NOMO-1 treated with DMSO at 0.1 percent for 48 hours (cell line): ENCODE data around the gene LITAFD.

Experiments used
- DNase-seq: peaks from one replicate; lab custom pipeline; 2025; ENCODE audit not compliant: unreplicated experiment; lab: John Stamatoyannopoulos, UW

The LITAFD gene

DNA sequence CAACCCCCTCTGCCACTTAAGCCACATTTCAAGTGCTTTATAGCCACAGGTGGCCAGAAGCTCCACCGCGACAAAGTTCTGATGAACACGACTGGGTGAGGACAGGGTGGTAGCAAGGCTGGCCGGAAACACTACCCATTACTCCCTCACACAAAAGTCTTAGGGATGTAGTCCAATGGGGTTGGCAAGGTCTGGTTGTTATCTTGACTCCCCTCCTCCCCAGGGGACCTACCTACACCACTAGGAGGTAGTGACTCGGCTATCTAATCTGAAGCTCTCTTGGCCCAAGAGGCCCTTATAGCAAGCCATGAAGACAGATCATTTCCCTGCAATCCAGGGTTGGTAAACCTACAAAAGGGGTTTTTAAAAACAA, 8.4 kb downstream of the LITAFD start:
- no peak for DNase-seq

DNA sequence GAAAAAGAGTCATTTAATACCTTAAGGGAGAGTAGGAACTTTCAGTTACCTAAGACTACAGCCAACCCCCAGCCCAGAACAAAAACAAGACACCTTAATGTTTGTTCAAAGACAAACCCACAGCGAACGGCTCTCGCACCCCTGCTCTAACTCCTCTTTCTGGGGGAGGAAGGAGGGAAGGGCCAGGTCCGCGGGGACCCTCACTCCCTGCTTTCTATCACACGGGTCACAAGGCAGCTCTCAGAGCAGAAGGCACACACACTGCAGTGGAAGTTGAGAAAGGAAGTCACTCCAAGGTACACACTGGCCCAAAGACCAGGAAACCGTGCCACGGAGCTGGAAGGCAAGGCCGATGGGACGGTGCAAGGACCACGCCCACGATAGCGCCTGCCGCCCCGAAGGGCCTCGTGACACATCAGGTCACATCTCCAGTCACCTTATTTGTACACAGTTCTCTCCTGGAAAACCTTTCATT, 10.0 kb downstream of the LITAFD start:
- DNase-seq: no peak

DNA sequence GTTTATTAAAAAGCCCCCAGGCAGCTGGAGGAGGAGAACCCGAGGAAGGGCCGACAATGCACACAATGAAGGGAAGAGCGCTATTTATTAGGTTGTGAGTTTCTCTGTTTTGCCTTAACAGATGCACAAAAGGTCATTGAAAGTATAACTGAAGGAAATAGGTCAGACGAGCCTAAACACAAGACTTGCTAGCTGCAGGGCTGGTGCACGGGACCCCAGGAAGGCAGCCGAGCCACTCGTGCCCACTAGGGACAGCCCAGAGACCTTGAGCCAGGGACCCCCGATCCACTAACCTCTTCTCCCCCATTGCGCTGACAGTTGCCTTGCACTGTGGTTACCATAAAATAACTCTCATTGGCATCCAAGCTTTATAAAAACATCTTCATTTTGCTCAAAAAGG, 11.3 kb downstream of the LITAFD start:
- no peak for DNase-seq

DNA sequence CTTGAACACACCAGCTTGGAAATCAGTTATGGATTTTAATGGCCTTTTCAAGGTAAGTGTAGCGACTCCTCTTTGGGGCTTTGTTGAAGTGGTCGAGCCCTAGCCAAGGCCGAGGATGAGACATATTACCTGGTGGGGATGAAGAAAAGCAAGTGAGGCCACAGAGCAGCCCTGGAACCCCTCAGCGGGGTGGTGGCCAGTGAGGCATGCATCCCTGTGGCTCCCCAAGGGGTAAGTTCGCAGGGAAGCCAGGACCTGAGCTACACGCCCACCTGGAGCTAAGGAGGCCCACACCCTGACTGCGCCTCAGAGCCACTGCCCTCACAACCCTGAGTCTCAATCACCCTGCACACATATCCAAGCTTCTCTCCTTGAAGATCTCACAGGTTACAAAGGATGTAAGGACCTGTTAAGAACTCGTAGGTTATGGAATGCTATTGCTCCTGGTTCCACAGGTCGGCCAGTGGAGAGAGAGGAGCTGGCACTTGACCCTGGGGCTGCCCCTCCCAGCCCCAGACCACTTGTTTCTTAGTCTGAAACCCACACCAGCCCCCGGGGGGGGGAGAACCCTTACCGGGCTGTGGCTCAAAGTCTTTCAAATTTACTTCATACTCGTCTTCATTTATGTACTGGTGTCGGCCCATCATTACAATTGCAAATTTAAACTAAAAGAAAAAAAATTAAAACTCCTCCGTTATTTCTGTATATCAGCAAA, 12.0 kb downstream of the LITAFD start:
- no peak for DNase-seq

DNA sequence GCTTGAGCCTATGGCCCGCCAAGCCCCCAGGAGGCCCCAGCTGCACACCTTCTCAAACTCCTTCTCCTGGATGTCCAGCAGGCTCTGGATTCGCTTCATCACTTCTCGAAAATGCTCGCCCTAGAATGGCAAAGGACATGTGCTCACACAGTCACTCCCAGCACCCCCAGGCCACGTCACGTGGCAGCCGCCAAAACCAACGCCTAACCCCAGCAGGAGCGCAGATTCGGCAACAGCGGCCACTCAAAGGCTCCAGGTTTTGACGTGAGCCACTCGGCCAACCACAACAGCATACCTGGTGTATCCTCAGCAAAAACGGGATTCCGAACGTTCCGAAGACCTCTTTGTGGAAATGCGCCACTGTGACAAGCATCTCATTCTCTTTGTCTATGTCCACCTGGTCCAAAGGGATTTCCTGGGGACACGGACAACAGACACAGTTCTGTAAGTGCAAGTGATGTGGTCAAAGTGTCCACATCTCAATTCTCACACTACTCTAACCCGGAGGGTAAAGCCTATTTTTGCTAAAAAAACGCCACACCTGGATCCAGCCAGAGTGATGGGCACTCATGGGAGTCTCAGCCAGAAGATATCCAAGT, 12.7 kb downstream of the LITAFD start:
- DNase-seq: no peak

DNA sequence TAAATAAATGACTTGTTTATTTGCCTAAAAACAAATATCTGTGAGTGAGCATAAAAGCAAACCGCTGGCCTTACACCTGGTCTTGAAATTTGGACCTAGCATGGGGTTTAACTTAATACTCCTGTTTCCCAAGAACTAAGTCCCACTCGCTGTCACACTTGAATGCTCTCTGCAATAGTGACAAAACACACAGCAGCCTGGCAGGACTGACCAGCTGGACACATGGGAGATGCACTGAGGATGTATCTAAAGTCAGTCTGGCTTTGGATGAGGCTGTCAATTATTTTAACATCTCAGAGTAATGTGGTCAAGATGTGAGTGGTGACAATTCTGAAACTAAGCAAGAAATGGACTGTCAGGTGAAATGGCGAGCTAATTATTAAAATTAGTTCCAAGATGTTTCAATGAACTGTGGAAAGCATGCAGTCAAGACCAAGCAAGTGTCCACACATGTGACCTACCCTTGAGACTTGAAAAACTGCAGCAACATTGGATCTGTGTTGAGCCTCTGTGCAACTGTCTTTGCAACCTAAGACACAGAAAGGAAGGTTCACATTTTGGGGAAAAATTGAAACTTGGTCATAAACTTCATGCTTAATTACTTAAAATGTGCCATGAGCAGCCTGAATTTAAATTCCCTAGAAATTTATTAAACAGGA, 16.6 kb downstream of the LITAFD start:
- DNase-seq: no peak

DNA sequence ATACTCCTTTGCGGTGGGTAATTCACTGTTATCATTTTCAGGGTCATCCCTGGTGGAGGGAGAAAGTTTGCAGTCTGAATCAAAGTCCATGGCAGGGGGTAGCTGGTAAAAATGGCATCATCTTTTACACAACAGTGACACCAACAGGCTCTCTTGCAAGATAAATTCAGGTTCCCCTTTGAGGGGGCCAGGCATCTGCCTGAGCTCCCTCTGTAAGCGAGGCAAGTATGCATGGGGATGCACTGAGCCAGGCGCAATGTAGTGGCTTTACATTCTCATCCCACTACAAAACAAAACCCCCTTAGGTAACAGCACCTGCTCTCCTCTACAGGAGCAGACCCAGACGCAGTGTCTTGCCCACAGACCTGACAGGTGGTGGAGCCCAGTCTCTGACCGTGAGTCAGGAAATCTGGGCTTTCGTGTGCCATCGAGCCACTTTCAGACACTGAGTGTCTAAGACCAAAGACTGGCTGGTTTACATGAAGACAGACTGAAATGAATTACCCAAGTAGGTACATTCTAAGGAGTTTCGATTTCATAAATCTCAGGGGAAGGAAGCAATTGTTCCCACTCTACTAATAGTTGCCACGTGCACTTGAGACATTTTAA, 17.7 kb downstream of the LITAFD start:
- no peak for DNase-seq

DNA sequence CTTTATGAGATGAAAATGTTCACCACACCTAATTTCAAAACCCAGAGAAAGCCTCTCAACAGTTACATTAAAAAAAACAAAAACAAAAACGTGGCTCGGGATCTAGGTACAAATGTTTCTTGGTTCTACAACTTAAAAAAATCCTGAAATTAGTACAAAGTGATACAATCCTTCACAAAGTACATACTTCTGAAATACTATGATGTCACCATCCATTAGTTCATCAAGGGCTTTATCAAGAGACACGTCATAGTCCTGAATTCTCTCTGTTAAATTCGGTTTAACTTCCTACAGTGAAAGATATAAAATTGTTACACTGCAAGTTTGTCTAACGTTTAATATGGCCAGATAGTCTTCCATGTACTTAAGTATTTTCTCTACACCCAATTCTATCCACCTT, 18.2 kb downstream of the LITAFD start:
- DNase-seq: no peak

DNA sequence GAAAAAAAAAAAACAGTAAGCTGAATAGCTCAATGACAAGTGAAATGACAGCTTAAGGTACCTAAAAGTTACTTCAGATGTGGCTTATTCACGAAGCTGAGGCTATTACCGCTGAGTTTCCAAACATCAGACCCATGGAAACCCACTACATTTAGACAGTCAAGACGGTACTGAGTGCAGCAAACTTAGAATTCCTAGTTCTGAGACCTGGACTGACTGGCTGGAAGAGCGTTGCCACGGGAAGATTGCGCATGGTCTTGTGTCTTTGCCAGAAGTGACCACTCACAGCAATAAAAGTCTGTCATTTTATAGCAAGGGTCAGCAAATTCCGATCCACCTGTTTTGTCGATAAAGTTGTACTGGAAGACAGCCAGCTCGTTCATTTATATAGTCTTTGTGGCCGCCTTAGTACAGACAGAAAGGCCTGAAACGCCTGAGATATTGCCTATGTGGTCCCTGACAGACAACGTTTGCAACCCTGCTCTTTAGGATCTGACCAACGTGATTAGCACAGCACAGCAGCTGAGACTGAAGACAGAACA, 19.2 kb downstream of the LITAFD start:
- no peak for DNase-seq

DNA sequence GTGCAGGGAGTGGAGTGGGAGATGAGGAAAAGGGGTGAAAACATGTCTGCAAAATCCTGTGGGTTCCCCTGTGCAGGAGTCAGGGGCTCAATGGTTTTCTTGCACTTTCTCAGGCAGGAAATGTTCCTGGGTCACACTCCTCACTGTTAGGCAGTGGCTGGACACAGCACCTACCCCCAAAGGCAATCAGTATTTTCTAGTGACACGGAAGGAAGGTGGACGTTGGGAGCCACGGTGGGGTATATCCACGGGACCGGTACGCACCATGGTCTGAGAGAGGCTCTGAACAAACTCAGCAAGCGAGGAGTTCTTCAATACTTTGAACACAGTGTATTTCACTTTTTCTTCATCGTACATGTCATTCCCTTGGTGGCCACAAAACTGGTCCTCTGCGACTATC, 20.9 kb downstream of the LITAFD start:
- no peak for DNase-seq

DNA sequence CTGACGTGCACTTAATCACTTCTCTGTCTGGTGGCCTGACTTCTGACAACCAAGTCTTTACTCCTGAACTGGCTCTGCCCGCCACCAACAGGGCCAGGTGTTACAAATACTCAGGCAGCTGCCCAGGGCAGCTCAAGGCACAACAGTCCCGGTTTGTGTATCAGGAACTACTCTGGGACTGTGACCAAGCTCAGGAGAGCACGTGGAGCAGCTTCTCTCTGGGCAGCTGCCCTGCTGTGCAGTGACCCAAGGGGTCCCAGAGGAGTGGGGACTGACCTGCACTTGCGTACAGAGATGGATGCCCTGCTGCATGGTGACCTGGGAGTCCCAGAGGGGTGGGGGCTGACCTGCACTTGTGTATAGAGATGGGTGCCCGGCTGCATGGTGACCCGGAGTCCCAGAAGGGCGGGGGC, 21.9 kb downstream of the LITAFD start:
- DNase-seq: no peak

DNA sequence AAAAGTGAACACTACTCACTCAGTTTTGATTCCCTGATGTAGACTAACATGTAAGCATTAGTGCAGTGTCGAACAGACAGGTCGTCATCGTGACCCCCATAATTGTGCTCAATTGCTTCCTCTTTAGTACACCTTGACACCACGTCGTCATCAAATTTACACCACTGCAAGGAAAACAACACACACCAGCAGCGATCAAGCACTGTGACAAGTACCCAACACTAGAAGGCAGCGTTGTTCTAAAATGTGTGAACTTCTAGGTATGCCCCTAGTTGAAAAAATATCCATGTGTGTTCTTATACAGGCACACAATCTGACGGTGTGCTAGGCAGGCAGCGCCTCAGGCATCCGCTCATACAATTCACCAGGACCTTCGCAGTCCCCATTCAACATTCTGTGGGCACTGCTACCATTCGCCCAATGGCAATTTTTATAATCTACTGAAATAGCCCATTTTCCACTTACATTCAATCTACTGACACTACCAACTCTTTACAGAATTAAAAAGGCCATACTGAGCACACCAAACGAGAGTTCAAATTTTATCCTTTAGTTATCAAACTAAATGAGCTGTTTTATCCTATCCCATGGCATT, 23.1 kb downstream of the LITAFD start:
- DNase-seq: peak; percentile 30

DNA sequence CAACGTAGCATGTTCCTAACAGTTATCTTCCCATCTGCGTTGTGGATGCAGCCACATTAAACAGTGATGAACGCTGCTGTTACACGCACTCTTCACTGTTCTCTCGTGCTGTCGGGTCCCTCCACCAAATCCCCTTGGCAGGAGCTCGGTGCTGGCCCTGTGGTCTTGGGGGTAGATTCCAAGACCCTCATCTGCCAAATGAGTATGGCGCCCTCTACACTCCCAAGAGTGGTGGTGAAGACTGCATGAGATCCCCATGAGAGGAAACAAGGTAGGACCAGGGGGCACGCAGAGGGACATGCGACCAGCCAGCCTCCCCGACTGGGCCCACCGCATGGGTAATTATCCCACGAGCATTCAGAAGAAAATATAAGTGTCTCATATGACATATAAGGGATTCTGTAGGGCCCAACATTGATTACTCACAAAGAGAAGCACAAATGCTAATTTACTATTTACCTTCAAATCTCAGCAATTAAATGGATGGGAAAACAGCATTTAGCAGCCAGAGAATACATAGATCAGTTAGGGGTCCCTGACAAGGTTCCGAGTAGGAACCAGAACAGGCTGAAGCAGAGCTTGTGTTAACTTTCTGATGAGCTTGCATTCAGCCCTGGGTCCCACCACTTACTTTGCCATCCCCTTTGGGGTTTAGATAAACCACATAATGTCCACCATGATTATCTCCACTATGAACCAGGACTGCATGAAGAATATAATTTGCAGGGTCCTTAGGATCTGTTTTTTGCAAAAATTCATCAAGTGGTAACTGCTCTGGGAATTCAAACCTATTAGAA, 23.8 kb downstream of the LITAFD start:
- DNase-seq: no peak

DNA sequence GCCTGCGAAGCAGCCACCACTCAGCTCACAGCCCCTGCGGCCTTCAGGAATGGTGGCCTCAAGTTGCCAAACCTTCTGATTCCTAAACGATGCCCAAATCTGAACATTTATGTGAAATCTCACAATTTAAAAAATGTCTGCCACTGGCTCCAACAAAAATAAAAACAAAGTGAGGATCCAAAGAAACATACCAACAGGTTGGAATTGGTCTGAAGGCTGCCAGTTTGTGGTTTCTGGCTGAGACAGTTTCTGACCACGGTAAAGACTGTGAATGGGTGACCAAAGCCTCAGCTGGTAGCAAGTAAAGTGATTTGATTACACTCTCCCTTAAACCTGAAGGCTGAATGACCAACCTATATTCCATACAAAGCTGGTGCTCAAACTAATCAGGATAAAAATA, 24.9 kb downstream of the LITAFD start:
- peak; percentile 16 for DNase-seq

DNA sequence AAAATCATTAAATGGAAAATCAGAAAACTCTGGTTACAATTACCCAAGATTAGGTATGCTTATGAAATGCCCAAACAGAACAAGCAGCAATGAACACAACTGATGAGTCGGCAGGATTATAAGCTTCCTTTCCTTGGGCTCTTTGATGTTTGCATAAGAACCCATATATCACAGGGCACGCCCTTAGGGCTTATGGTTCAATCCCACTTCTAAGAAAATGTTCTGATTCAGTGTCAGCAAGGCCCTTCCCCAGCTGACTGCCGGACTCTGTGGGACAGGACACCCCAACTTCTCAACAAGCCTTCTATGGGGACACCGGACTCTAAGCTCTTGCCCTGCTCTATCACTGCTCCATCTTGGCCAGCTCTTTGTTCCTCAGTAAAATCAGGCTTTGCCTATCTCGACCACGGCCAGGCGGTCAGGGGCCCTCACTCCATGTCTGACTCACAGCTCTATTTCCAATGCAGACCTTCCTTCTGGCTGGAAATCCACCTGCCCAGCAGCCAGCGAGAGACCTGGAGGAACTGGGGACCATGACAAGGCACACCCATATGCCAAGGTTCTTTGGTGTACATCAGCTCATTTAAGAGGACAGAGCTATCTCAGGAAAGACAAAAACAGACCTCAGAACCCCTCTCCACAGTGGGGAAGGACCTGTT, 26.8 kb downstream of the LITAFD start:
- DNase-seq: peak; percentile 46

DNA sequence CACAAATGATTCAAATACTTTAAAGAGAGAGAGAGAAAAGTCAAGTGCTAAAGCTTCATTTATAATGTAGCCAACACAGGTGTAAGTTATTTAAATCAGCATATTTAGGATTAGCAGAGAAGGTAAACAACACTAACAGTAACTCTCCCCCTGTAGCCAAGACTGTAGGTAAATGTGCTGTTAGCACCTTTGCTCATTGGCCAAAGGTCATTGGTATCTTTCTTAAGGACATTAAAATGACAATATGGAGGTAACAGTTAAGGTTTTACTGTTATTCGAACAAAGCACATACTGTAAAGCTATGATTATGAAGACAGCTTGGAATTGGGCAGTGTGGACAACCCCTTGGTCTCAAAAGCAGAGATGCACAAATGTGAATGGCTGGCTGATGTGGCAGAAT, 28.7 kb downstream of the LITAFD start:
- no peak for DNase-seq

DNA sequence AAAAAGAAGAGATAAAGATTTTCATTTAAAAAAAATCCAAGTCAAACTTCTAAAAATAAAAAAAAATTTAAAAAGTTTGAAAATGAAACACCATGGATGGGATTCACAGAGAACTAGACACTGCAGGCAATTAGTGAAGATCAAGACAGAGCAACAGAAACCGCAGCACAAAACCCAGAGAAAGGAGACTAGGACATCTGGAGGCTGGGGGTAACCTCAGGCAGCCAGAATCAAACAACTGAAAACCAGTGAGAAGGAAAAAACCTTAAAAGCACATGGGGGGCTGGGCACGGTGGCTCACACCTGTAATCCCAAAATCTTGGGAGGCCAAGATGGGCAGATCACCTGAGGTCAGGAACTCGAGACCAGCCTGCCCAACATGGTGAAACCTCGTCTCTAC, 30.6 kb downstream of the LITAFD start:
- DNase-seq: no peak

DNA sequence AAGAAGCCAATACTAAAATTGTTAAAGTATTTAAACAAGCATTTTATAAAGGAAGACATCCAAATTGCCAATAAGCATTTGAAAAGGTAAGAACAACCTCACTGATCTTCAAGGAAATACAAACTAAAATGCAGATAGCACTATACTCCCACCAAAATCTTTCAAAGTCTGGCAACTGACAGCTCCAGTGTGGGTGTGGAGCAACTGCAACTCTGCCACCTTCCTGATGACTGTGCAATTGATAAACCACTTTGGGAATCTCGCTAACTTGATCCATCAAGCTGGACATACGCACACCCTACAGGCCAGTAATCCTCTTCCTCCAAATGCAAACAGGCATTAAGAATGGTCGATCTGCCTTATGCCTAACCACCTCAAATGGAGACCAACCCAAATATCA, 31.9 kb downstream of the LITAFD start:
- DNase-seq: no peak

DNA sequence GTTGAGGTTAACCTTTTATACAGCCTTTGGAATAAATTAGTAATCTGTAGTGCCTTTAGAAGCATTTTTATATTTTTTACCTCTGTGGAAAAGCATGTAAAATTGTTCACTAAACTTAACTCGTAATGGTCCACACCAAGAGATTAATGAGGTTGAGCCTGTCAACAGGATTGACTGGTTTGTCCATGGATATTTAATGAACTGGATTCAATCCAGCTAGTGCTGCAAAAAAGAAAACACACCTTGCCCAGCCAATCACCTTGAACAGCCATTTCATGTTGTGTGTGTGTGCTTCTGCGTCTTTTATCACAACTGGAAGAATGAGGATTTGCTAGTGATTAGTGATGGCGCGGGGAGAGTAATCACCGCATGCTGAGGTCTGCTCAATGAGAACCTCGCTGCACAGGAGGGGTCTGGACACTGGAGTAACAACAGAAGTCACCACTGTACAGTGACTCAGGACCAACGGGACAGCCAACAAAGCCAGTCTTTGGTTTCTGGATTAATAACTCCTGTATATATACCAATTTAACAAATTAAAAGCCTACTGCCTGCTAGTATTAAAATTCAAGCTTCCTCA, 33.7 kb downstream of the LITAFD start:
- no peak for DNase-seq
